SKM-1 (cell line): ENCODE measurements around the gene SNX7.

Source experiments
- DNase-seq: peaks from one replicate; lab custom pipeline; 2025; ENCODE audit not compliant: unreplicated experiment; lab: John Stamatoyannopoulos, UW

Gene SNX7

GRCh38 chr1:98661544-98662355, at the start of gene SNX7:
TSS of gene SNX7 (plus strand) at chr1:98661721. CDS start at chr1:98661732, 11 bp downstream.
- no peak for DNase-seq

GRCh38 chr1:98637316-98637715, 24.2 kb upstream of the SNX7 start:
- no peak for DNase-seq

- no peak for DNase-seq
These were observed 23.3 kb upstream of the SNX7 start for GRCh38 chr1:98638185-98638584.

GRCh38 chr1:98644510-98644909, 17.0 kb upstream of the SNX7 start:
- DNase-seq: no peak

- no peak for DNase-seq
These were observed 10.3 kb upstream of the SNX7 start for GRCh38 chr1:98651116-98651632.

GRCh38 chr1:98653123-98653522, 8.4 kb upstream of the SNX7 start:
- DNase-seq: no peak

- DNase-seq: no peak
These were observed 1.6 kb upstream of the SNX7 start for GRCh38 chr1:98659879-98660278.

- DNase-seq: no peak
These were observed 479 bp upstream of the SNX7 start for GRCh38 chr1:98660940-98661543.

GRCh38 chr1:98662356-98662670, 792 bp downstream of the SNX7 start:
- DNase-seq: no peak

GRCh38 chr1:98668733-98669132, 7.2 kb downstream of the SNX7 start:
- no peak for DNase-seq

GRCh38 chr1:98669355-98670296, 8.1 kb downstream of the SNX7 start:
- no peak for DNase-seq

- no peak for DNase-seq
These were observed 10.7 kb downstream of the SNX7 start for GRCh38 chr1:98672189-98672588.

GRCh38 chr1:98674075-98674781, 12.7 kb downstream of the SNX7 start:
- no peak for DNase-seq

- no peak for DNase-seq
These were observed 13.8 kb downstream of the SNX7 start for GRCh38 chr1:98675282-98675681.

GRCh38 chr1:98677288-98677687, 15.8 kb downstream of the SNX7 start:
- DNase-seq: no peak

GRCh38 chr1:98681812-98682211, 20.3 kb downstream of the SNX7 start:
- no peak for DNase-seq

GRCh38 chr1:98688110-98688739, 26.7 kb downstream of the SNX7 start:
- no peak for DNase-seq

GRCh38 chr1:98690576-98690975, 29.1 kb downstream of the SNX7 start:
- no peak for DNase-seq

GRCh38 chr1:98692482-98692881, 31.0 kb downstream of the SNX7 start:
- DNase-seq: no peak

GRCh38 chr1:98693385-98693784, 31.9 kb downstream of the SNX7 start:
- DNase-seq: no peak
